ENCODE data around the gene UPB1. TPM values are rescaled to one million over a fixed set of nuclear protein-coding genes. Genes with fewer than 3 reads are reported as not detected.

Gene UPB1
- total and polyA plus RNA-seq, 2 experiments from 2014 or later = 0.39 to 1.6 TPM

DNA sequence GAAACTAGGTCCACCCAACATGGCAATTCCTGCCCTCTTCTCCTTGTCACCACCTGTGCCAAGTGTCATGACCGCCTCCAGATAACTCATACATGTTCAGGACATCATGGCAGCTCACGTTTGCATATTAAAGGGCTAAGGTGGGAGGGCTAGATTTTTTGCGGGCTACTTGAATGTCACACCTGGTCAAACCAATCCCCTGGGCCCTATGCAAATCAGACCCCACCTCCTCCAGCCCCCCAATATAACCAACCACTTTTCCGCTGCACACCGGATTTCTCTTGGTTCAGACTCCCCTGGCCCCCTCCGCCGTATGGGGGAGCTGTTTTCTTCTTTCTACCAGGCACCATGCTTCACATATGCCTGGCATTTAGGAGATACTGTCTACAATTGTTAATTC is 12.6 kb downstream of the UPB1 start:
- no peaks in the 10 kb centered on the region for H3K9me2 ChIP-seq (replicated peaks; ENCODE audit: insufficient read depth)
- peak overlapping the region; percentile 82 for H3K27ac ChIP-seq
- no peaks in the 10 kb centered on the region for H3K79me2 ChIP-seq
- no peak for DNase-seq (ENCODE audit: low spot score)
- H3K36me3 ChIP-seq (replicated peaks; ENCODE audit: insufficient read depth, low read depth) = no peaks in the 10 kb centered on the region
- H3K4me2 ChIP-seq = no peak overlapping the region
- no peak overlapping the region for H3K4me3 ChIP-seq
- no peak overlapping the region for H2AFZ ChIP-seq
- no peaks in the 10 kb centered on the region for H3K9me3 ChIP-seq (ENCODE audit: low read depth)
- peaks cover 25% of the 10 kb centered on the region for H3K4me1 ChIP-seq (ENCODE audit: insufficient read depth)
- no peaks in the 10 kb centered on the region for H4K20me1 ChIP-seq (ENCODE audit: insufficient read depth, poor library complexity, severe bottlenecking)
- H3K27me3 ChIP-seq = no peaks in the 10 kb centered on the region
- TF ChIP-seq EZH2phosphoT487 (IDR thresholded peaks at IDR 0.05; ENCODE audit: low read depth, severe bottlenecking, unreplicated experiment) (no peak), EZH2 (IDR thresholded peaks at IDR 0.05; ENCODE audit: borderline replicate concordance) (no peak)
- TF ChIP-seq, protein P1, sequence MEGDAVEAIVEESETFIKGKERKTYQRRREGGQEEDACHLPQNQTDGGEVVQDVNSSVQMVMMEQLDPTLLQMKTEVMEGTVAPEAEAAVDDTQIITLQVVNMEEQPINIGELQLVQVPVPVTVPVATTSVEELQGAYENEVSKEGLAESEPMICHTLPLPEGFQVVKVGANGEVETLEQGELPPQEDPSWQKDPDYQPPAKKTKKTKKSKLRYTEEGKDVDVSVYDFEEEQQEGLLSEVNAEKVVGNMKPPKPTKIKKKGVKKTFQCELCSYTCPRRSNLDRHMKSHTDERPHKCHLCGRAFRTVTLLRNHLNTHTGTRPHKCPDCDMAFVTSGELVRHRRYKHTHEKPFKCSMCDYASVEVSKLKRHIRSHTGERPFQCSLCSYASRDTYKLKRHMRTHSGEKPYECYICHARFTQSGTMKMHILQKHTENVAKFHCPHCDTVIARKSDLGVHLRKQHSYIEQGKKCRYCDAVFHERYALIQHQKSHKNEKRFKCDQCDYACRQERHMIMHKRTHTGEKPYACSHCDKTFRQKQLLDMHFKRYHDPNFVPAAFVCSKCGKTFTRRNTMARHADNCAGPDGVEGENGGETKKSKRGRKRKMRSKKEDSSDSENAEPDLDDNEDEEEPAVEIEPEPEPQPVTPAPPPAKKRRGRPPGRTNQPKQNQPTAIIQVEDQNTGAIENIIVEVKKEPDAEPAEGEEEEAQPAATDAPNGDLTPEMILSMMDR (IDR thresholded peaks at IDR 0.05; ENCODE audit: poor library complexity) = no peak
- 55% methylated on average over 7 of the region's 7 CpGs for WGBS (ENCODE audit: low lambda C conversion rate, missing lambda C conversion rate)

DNA sequence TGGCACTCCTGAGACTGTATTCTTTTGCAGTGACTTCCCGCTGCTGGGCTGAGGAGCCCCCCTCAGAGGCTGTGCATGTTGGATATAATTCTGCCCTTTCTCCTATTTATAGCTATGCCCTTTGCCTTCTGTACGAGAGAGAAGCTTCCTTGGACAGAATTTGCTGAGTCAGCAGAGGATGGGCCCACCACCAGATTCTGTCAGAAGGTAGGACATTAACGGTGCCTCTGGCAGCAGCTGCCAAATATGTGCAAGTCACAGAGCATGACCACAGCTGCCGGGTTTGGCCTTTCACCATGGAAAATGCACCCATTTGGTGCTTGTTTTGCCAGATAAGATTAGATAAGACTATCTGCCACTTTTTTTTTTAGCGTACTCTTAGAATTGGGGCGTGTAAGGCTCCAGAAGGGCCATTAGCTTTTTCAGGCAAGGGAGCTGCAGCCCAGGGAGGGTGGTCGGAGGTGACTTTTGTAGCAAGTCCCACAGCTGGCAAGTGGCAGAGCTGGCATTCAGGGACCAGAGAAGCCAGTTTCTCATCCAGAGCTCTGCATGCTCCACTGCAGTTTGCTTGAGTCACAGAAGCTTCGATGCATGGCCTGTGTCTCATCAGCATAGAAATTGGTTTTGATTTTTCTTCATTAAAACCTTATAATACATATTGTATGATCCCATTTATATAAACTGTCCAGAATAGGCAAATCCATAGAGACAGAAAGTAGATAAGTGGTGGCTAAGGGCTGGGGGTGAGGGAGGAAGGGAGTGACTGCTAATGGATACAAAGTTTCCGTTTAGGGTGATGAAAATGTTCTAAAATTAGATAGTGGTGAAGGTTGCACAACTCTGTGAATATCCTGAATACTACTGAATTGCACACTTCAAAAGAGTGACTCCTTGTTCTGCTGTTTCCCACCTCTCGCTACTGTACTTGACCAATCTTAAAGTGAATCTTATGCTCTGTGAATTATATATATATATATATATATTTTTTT is 15.8 kb downstream of the UPB1 start:
- Histone ChIP-seq H3K4me1 (ENCODE audit: insufficient read depth) (peaks cover 34% of the 10 kb centered on the region), H2AFZ (no peak overlapping the region), H3K9me2 (replicated peaks; ENCODE audit: insufficient read depth) (no peaks in the 10 kb centered on the region), H4K20me1 (ENCODE audit: insufficient read depth, poor library complexity, severe bottlenecking) (no peaks in the 10 kb centered on the region), H3K36me3 (replicated peaks; ENCODE audit: insufficient read depth, low read depth) (no peaks in the 10 kb centered on the region), H3K9me3 (ENCODE audit: low read depth) (no peaks in the 10 kb centered on the region), H3K27ac (peak overlapping the region; percentile 6), H3K79me2 (no peaks in the 10 kb centered on the region), H3K27me3 (no peaks in the 10 kb centered on the region), H3K4me3 (no peak overlapping the region), H3K4me2 (peak overlapping the region; percentile 54)
- peak; percentile 51 for DNase-seq (ENCODE audit: low spot score)
- 39% methylated on average over 10 of the region's 10 CpGs for WGBS (ENCODE audit: low lambda C conversion rate, missing lambda C conversion rate)
- TF ChIP-seq, protein P1 (IDR thresholded peaks at IDR 0.05; ENCODE audit: poor library complexity) = no peak
- TF ChIP-seq EZH2phosphoT487 (IDR thresholded peaks at IDR 0.05; ENCODE audit: low read depth, severe bottlenecking, unreplicated experiment) (no peak), EZH2 (IDR thresholded peaks at IDR 0.05; ENCODE audit: borderline replicate concordance) (no peak)

DNA sequence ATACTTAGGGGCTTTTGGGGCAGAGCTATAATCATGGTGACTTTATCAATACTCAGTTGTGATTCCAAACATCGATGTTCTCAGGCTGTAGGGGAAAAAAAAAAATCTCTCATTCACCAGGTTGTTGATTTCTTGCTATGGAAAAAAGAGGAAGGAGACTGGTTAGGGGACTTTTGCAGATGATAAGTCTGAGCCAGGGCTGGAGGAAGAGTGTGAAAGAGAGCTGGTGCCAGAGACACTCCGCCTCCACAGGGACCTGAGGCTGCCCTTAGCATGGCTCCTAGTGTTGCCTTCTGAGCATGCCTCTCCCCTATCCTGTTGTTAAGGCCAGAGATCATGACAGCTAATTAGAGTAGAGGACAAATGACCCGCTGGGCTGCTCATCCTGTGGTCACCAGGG is 16.9 kb downstream of the UPB1 start:
- Histone ChIP-seq H3K4me3 (no peak overlapping the region), H3K9me2 (replicated peaks; ENCODE audit: insufficient read depth) (no peaks in the 10 kb centered on the region), H3K27ac (no peak overlapping the region), H3K4me1 (ENCODE audit: insufficient read depth) (peaks cover 35% of the 10 kb centered on the region), H4K20me1 (ENCODE audit: insufficient read depth, poor library complexity, severe bottlenecking) (no peaks in the 10 kb centered on the region), H3K4me2 (no peak overlapping the region), H3K9me3 (ENCODE audit: low read depth) (no peaks in the 10 kb centered on the region), H3K27me3 (no peaks in the 10 kb centered on the region), H3K36me3 (replicated peaks; ENCODE audit: insufficient read depth, low read depth) (no peaks in the 10 kb centered on the region), H2AFZ (no peak overlapping the region), H3K79me2 (no peaks in the 10 kb centered on the region)
- TF ChIP-seq EZH2phosphoT487 (IDR thresholded peaks at IDR 0.05; ENCODE audit: low read depth, severe bottlenecking, unreplicated experiment) = no peak
- TF ChIP-seq, protein P1 (IDR thresholded peaks at IDR 0.05; ENCODE audit: poor library complexity) = no peak
- no peak for TF ChIP-seq EZH2 (IDR thresholded peaks at IDR 0.05; ENCODE audit: borderline replicate concordance)
- no peak for DNase-seq (ENCODE audit: low spot score)
- 87% methylated on average over 3 of the region's 3 CpGs for WGBS (ENCODE audit: low lambda C conversion rate, missing lambda C conversion rate)

All from hepatocyte (in vitro differentiated cells).